Activated CD4-positive, CD25-positive, alpha-beta regulatory T cell (primary cell): ENCODE measurements around the gene ADH1C.
"Not testable (repeated sequence)": the region's sequence is repeated elsewhere in the genome, so short reads cannot be mapped to it uniquely, and the experiment has no call there.

ENCODE experiments used
- DNase-seq, 4 experiments: peaks; one replicate each; lab custom pipeline; 2025; lab: John Stamatoyannopoulos, UW

The ADH1C gene

DNA sequence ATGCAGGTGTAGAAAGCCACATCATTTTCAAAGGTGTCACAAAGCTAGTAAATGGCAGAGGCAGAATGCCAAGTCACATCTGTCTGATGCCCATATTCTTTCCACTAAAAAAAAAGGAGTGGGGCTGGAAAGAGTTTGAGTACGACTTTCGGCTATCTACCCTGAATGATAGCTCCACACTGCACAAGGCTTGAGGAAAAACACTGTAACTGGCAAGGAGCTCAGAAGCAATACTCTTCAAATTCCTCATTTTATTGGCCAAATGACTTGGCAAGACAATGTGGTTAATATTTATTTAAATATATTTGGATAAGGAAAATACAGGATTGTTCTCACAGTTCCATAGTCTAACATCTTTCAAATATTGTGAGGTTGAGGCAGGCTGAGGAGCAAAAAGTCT is 5.4 kb upstream of the ADH1C start:
- DNase-seq, result no peak

DNA sequence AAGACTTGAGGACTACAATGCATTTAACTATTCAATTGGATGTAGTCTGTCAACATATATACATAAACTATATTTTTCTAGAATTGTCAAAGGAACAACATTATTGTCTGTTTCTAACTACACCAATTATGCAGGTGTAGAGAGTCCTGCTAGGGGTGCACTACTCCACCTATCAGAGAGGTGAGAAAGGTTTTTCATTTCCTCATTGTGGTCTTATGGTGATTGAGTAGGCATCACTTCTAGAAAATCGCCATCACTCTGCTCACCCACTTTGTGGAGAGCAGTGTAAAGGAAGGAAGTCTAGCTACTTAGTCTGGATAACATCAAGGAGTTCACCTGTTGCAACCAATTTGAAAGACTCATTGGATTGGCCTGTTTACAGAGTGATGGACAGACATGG is 4.4 kb upstream of the ADH1C start:
- no peak for DNase-seq

DNA sequence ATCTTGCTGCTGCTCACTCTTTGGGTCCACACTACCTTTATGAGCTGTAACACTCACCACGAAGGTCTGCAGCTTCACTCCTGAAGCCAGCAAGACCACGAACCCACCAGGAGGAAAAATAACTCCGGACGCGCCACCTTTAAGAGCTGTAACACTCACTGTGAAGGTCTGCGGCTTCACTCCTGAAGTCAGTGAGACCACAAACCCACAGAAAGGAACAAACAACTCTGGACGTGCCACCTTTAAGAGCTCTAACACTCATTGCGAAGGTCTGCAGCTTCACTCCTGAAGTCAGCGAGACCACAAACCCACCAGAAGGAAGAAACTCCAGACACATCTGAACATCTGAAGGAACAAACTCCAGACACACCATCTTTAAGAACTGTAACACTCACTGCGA is 3.6 kb upstream of the ADH1C start:
- DNase-seq, result not testable (repeated sequence)

DNA sequence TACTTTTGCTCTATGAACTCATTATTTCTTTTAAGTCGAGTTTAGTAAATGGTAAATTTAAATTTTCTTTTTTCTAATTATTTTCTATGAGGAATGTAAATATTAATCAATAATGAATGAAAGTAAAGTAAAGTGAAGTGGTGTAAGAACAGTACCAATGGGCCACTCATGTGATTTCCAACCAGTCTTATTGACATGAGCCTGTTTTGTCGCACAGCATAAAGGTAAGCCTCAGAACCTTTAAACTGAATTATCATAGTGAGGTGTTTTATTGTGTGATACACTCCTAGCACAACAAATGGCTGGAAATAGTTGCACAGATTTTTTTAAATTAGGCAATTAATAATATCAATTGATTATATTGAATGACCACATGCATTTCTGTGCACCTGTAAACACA is 1.1 kb downstream of the ADH1C start:
- no peak for DNase-seq

DNA sequence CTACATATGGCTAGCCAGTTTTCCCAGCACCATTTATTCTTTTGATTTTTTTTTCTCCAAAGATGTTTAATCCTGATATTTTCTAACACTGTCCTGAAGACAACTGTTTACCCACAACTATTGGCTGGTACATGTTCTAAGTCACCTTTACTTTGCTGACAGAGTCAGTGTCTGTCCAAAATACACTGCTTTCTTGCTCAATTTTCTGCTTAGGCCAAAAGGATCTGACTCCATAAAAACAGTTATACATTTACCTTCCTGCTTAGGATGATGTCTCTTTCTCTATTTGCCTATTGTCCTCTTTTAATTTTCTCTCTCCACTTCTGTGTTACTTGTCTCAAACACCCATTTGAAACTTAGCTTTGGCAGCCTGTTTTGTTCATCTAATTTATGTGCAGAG is 3.2 kb downstream of the ADH1C start:
- no peak for DNase-seq

DNA sequence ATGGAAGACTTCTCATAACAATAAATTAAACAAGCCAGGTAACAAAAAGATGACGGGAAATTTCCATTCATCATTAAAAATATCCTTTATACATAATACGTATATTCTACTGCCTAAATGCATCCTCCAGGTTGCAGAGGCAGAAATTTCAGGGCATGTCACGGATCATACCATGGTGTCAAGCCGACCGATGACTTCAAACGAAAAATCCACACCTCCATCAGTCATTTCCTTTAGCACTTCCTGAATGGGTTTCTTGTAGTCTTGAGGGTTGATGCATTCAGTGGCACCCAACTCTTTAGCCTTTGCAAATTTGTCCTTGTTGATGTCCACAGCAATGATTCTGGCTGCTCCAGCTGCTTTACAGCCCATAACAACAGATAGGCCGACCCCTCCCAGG is 9.9 kb downstream of the ADH1C start:
- not testable (repeated sequence) for DNase-seq

DNA sequence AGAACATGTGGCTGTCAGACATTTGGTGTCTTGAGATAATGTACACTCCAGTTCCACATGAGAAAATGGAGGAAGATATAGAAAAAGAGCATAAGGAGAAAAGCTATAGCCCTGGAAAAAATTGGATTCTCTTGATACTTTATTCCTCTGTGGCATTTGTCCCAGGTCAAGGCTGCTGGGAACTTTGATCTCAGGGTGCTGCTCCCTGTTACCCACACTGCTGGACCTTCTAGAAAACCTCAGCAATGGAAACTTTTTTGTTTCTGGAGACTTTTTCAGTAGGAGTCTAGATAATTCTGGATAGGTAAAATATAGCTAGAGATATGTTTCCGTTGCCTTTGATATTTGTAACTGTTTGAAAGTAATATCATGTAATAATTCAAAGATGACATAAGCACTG is 11.1 kb downstream of the ADH1C start:
- no peak for DNase-seq

DNA sequence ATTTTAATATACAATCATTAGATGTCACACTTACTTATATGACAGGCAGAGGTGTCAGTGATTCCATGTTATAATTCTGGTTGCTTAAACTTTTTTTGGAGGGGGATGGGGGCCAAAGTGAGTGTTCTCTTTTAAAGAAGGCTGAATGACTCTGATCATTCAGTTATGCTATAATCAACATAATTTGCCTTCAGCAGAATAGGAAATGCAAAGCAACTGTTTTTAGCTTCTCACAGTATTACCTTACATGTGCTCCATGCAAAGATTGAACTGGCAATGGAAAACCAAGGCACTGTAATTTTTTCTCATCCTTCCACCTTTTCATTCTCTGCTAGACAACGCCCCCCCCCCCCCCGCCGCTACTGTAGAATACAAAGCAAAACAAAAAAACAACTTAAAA is 13.4 kb downstream of the ADH1C start:
- no peak for DNase-seq

DNA sequence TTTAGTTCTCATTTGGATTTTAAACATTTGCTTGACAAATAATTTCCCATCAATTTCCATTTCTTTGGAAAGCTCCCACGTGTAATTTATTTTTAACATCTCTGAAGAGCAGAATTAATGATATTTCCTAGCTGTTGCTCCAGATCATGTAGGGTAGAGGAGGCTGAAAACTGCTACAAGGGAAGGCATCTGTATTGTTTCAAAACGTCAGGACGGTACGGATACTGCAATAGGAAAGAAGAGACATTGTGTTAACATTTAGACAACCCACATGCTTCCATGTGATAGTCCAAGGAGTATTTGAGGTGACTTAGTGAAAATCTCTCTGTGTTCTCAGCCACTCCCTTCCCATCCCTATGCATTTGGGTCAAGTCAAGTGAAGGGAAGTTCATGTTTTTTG is 16.0 kb downstream of the ADH1C start:
- DNase-seq, result no peak

DNA sequence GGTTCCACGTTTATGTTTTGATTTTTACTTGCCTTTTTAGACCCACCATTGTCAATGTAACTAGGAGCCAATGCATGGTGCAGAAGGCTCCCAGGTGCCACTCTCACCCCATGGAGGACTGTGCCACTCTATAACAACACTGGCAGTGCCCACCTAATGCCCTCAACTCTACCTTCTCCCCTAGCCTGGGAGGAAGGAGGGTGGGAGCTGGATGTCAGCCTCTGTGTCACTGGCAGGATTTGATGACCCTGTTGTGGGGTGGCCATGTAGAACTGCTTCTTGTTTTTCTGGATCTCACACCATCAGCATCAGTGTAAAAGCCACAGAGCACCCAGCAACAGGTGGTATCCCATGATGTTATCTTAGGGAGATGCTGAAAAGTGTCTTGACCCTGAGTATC is 17.7 kb downstream of the ADH1C start:
- no peak for DNase-seq

DNA sequence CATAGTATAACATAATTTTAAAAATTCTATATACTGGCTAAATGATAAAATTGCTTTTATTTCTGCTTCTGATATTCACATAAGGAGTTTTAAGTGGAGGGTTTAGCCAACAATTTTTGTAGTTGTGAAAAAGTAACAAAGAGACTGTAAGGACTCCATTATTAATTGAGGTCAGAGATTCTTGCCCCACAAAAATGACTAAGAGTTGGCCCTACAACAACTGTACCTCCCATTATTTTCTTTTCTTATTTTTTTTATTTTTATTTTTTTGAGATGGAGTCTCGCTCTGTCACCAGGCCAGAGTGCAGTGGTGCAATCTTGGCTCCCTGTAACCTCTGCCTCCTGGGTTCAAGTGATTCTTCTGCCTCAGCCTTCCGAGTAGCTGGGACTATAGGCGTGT is 21.9 kb downstream of the ADH1C start:
- DNase-seq, result no peak

DNA sequence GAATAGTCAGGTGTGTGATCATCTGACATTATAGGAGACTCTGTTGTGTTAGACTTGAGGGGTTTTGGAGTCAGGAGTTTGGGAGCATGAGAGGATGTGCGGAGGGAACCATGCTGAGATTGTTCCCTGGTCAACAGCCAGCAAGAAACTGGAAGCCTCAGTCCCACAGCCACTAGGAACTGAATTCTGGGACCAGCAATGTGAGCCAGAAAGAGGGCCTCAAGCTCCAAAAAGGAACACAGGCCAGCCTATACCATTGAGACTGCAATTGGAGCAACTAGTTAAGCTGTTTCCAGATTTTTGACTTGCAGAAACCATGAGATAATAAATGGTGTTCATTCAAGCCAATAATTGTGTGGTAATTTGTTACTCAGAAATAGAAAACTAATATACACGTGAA is 22.7 kb downstream of the ADH1C start:
- no peak for DNase-seq

DNA sequence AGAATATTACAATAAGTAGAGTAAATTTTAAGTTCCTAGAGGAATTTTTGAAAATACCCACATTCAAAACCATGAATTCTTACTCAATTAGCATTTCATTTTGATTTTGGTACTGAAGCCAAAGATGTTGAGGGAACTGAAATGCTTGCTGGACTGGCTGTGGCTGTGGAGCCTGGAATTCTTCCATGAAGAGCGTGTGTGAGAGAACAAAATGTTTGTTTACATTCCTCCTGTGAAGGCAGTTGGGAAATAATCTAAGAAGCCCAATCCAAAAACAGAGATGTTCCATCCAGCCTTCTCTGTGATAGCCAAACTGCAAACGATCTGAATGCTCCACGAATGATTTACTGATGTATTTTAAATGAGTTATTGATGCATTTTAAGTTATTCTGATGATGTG is 27.6 kb downstream of the ADH1C start:
- no peak for DNase-seq

DNA sequence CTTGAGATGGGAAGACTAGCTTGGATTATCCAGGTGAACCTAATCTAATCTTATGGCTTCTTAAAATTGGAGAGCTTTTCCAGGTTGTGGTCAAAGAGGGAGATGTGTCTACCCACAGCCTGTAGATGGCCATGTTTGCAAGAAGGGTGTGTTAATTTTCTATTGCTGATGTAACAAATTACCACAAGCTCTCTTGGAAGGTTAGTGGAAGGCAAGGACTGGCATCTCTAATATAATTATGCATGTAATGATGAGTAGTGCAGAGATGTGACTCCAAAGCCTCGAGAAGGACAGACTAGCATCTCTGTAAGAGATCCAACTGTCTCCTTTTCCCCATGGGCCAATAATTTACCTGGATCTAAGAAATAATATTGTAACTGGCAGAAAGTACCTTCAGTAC is 28.2 kb downstream of the ADH1C start:
- DNase-seq, result no peak

DNA sequence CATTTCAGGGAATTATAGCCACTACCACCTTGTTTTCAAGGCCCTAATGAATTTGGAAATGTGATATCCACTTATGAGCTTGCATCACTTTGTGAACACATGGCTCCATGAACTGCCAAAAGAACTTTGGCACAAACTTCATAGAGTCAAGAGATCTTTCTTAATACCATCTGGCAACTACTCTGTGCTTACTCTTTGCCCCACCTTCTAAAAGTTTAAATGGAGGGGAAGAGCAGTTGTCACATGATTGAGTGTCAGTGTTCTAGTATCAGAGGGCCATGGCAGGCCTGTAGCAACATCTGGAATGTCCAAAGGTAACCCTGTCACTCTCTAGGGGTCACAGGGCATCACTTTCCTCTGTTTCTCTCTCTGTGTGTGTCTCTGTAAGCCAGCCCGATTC is 28.8 kb downstream of the ADH1C start:
- no peak for DNase-seq

DNA sequence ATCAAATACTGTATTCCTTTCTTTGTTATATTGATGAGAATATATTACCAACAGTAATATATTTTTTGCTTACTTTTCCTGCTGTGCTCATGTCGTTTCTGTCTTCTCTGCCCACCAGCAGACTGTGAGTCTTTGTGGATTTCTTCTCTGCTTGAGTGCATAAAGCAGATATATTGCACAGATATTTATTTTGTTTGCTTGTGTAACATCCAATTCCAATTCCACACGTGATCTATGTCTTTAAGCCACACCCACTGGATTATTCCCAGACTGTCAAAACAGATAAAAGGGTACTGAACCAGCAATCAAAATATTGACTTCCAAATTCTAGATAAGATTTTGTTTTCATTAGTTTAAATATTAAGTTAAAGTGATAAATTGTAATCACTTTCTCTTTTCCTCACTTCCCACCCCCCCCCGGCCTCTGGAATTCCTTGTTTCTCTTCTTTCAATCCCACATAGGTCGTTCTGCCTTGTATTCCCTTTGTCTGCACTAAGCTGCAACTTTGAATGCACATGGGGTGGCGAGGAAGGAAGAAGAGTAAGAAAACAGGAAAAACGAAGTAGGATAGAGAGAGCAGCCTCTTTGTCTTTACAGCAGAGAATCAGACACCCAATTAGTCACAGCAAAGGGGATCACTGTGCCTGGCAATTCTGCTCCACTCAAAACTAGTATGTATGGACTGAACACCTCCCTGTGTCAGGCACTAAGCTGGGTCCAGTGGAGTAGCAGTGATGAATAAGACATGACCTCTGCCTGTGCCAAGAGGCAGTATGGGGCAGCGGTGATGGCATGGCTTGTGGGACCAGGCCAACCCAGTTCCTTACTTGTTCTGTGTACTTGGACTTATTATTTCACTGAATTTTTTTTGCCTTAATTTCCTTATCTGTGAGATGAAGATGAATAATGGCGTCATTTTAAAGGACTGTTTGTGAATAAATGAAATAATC is 31.0 kb downstream of the ADH1C start, which contains the start of gene ADH1B:
Gene ADH1B (minus strand): TSS at position 161 of the 951 bp plus-strand sequence. CDS start 70 bp downstream, at position 91.
- no peak for DNase-seq

DNA sequence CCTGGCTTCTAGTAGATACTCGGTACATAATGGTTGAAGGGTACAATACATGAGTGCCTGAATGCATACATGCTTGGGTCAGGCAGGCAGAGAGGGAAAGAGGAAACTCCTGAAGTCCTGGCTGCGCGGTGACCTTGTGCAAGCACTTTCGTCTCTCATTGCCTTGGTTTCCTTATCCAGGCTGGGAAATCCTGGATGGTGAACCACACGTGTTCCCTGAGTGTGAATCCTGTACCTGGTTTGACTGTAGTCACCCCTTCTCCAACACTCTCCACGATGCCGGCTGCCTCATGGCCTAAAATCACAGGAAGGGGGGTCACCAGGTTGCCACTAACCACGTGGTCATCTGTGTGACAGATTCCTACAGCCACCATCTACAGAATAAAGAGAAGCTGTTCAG is 34.7 kb downstream of the ADH1C start:
- not testable (repeated sequence) for DNase-seq

DNA sequence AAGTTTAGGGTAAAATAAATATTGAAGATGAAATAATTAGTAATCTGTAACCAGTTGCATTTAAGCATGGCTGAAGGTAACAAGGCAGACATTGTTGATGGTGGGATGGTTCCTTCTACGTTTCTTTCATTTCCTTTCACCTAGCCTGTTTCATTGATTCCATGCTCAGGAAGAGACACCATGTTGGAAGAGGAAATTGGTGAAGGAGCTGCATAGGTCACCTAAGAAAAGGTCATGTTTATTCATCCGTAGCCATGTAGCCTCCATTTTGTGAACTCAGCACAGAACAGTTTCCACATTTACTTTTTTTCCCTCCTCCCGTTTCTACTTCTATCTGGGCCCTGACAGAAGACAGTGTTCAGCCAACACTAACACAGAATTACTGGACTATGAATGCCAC is 35.2 kb downstream of the ADH1C start:
- DNase-seq, result no peak

DNA sequence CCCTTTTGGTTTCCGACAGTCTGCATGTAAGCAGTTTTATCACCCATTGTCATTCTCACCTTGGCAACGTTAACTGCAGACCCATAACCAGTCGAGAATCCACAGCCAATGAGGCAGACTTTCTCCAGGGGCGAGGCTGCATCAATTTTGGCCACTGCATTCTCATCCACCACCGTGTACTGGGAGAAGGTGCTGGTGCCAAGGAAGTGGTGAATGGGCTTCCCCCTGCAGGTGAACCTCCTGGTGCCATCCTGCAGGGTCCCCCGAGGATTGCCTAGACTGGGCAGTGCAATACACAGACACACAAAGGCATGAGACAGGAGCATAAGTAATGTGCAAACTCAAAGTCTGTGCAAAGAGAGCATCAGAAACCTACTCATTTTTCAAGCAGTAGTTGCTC is 36.7 kb downstream of the ADH1C start:
- no peak for DNase-seq

DNA sequence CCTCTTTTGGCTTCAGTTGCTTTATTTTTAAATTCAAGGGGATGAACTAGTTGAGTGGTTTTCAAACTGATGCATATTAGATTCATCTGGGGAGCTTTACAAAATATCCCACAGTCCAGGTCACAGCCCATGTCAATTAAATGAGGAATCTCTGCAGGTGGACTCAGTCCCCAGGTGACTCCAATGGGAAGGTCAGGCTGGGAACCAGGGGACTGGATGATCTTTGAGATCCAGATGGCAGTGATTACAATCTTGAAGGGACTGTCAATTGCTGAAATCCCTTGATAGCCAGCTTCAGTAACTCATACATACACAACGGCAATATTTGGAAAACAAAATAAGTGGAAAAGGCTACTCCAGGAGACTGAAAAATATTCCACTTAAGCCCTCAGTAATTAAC is 38.3 kb downstream of the ADH1C start:
- no peak for DNase-seq

DNA sequence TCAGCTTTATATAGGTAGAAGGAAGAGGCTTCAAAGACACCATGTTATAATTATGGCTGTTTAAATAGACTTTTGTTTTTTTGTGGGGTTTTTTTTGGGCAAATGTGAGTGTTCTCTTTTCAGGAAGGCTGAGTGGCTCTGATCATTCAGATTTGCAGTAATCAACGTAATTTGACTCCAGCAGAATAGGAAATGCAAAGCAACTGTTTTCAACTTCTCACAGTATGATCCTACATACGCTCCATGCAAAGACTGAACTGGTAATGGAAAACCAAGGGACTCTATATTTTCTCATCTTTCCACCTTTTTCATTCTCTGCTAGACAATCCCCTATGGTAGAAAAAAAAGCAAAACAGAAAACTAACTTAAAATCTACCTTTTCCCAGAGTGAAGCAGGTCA is 42.2 kb downstream of the ADH1C start:
- no peak for DNase-seq

DNA sequence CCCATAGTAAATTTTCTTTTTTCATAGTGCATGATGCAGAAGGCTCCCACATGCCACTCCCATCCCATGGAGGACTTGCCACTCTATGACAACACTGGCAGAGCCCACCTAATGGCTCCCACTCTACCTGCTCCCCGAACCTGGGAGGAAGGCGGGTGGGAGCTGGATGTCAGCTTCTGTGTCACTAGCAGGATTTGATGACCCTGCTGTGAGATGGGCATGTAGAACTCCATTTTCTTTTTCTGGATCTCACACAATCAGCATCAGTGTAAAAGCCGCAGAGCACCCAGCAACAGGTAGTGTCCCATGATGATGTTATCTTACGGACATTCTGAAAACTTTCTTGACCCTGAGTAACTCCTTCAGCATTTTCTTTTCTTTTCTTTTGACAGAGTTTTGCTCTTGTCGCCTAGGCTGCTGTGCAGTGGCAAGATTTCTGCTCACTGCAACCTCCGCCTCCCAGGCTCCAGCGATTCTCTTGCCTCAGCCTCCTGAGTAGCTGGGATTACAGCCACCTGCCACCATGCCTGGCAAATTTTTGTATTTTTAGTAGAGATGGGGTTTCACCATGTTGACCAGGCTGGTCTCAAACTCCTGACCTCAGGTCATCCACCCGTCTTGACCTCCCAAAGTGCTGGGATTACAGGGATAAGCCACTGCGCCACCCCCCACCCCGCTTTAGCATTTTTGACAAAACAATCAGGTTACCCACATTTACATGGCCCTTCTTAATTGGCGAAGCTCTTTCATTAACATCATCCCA is 46.7 kb downstream of the ADH1C start:
- DNase-seq, result no peak
